IMR-90 (cell line): ENCODE measurements around the gene RNPC3. TPM values are rescaled to one million over a fixed set of nuclear protein-coding genes. Genes with fewer than 3 reads are reported as not detected.
"Not testable (repeated sequence)": the region's sequence is repeated elsewhere in the genome, so short reads cannot be mapped to it uniquely, and the experiment has no call there.

Source experiments
- ATAC-seq: fragments of 200-7000 bp; cut with Tn5 transposase; 2 replicates; pipeline ENCODE4 v1.9.1; 2020; ENCODE audit warnings: low read depth, mild to moderate bottlenecking, moderate library complexity
- BruUV-seq: library from RNA; stranded (reverse); fragments of 400-500 nt; replicated peaks from 2 replicates; lab custom pipeline; 2021; lab: Mats Ljungman, UMichigan
- CTCF ChIA-PET: fragments of 300-600 bp; formaldehyde crosslinking; extraction: SDS; loops from one replicate; lab custom pipeline; 2021; ENCODE audit warnings: antibody characterized with exemption; lab: Yijun Ruan, JAX
- POLR2A ChIA-PET: fragments of 300-600 bp; sonication (Branson Sonifier 250); formaldehyde crosslinking; loops from one replicate; lab custom pipeline; 2022; ENCODE audit warnings: antibody characterized with exemption; ENCODE audit not compliant: unreplicated experiment; lab: Charles Lee
- DNase-seq: peaks from one replicate; pipeline ENCODE4 v3.0.0; 2013
- H2AFZ ChIP-seq: replicated peaks from 2 replicates; pipeline ENCODE3; 2013; ENCODE audit warnings: low read length, mild to moderate bottlenecking; ENCODE audit not compliant: poor library complexity
- H2AK5ac ChIP-seq: 2 replicates; pipeline ENCODE4 v1.6.1; 2013; ENCODE audit warnings: low read depth, low read length, inconsistent platforms
- H2AK9ac ChIP-seq: replicated peaks from 2 replicates; pipeline ENCODE3; 2013; ENCODE audit warnings: mild to moderate bottlenecking, low read depth, low read length, moderate library complexity; ENCODE audit not compliant: poor library complexity
- H2BK120ac ChIP-seq: 2 replicates; pipeline ENCODE4 v1.6.1; 2013; ENCODE audit warnings: low read depth, low read length, inconsistent platforms
- H2BK15ac ChIP-seq: 3 replicates; pipeline ENCODE4 v1.6.1; 2013; ENCODE audit warnings: low read depth, low read length, inconsistent platforms
- H2BK20ac ChIP-seq: 2 replicates; pipeline ENCODE4 v1.6.1; 2013; ENCODE audit warnings: low read depth, mild to moderate bottlenecking, inconsistent platforms, low read length, moderate library complexity
- H2BK5ac ChIP-seq: 2 replicates; pipeline ENCODE4 v1.6.1; 2013; ENCODE audit warnings: mild to moderate bottlenecking, low read depth, low read length, inconsistent platforms; ENCODE audit not compliant: poor library complexity, severe bottlenecking
- H3K14ac ChIP-seq: replicated peaks from 2 replicates; pipeline ENCODE4 v1.6.1; 2013; ENCODE audit warnings: low read depth, low read length, inconsistent platforms
- H3K18ac ChIP-seq: 2 replicates; pipeline ENCODE4 v1.6.1; 2013; ENCODE audit warnings: low read depth, low read length, control low read depth
- H3K23ac ChIP-seq: 2 replicates; pipeline ENCODE4 v1.6.1; 2013; ENCODE audit warnings: low read depth, low read length, inconsistent platforms
- H3K27ac ChIP-seq: 2 replicates; pipeline ENCODE4 v1.5.1; 2013; ENCODE audit warnings: mild to moderate bottlenecking, control low read depth, low read length; ENCODE audit not compliant: insufficient read depth
- H3K27me3 ChIP-seq: 2 replicates; pipeline ENCODE4 v1.6.1; 2013; ENCODE audit warnings: low read length; ENCODE audit not compliant: control insufficient read depth, insufficient read depth
- H3K36me3 ChIP-seq: 2 replicates; pipeline ENCODE4 v1.6.1; 2013; ENCODE audit warnings: low read length, mixed read lengths; ENCODE audit not compliant: control insufficient read depth, insufficient read depth
- H3K4ac ChIP-seq: 2 replicates; pipeline ENCODE4 v1.6.1; 2013; ENCODE audit warnings: low read depth, low read length, inconsistent platforms
- H3K4me1 ChIP-seq: 2 replicates; pipeline ENCODE4 v1.6.1; 2013; ENCODE audit warnings: low read length, mixed read lengths; ENCODE audit not compliant: control insufficient read depth, insufficient read depth
- H3K4me2 ChIP-seq: 2 replicates; pipeline ENCODE4 v1.6.1; 2013; ENCODE audit warnings: low read depth, mild to moderate bottlenecking, control low read depth, low read length, moderate library complexity
- H3K4me3 ChIP-seq: 2 replicates; pipeline ENCODE4 v1.5.1; 2013; ENCODE audit warnings: low read depth, mild to moderate bottlenecking, control low read depth, low read length, moderate library complexity; ENCODE audit not compliant: insufficient read depth
- H3K56ac ChIP-seq: 2 replicates; pipeline ENCODE4 v1.6.1; 2013; ENCODE audit warnings: low read length, inconsistent platforms; ENCODE audit not compliant: insufficient read depth; ENCODE audit errors: extremely low read depth
- H3K79me1 ChIP-seq, 2 experiments: 2 replicates each; pipeline ENCODE4 v1.6.1; 2013; ENCODE audit warnings: low read length in 2 of 2, inconsistent platforms in 1 of 2, low read depth in 1 of 2
- H3K9ac ChIP-seq: 2 replicates; pipeline ENCODE4 v1.6.1; 2013; ENCODE audit warnings: low read depth, low read length, control low read depth
- H3K9me1 ChIP-seq: 2 replicates; pipeline ENCODE4 v1.6.1; 2013; ENCODE audit warnings: low read length, inconsistent platforms; ENCODE audit not compliant: insufficient read depth
- H3K9me3 ChIP-seq: 2 replicates; pipeline ENCODE4 v1.6.1; 2013; ENCODE audit warnings: low read length; ENCODE audit not compliant: control insufficient read depth, insufficient read depth
- H4K20me1 ChIP-seq: 2 replicates; pipeline ENCODE4 v1.6.1; 2013; ENCODE audit warnings: low read length, inconsistent platforms; ENCODE audit not compliant: insufficient read depth
- H4K5ac ChIP-seq: 2 replicates; pipeline ENCODE4 v1.6.1; 2013; ENCODE audit warnings: mild to moderate bottlenecking, low read depth, low read length, control low read depth
- H4K8ac ChIP-seq, 2 experiments: 2 replicates each; pipeline ENCODE4 v1.6.1; 2013; ENCODE audit warnings: low read depth in 2 of 2, low read length in 2 of 2, control low read depth in 1 of 2, inconsistent platforms in 1 of 2
- H4K91ac ChIP-seq: 2 replicates; pipeline ENCODE4 v1.6.1; 2013; ENCODE audit warnings: low read depth, low read length, inconsistent platforms; ENCODE audit not compliant: insufficient read depth
- WGBS, 2 experiments: methylation state at CpG; one replicate each; pipeline versions ENCODE4 v1.1.5 to v1.1.7; 2013; ENCODE audit warnings: missing lambda C conversion rate in 2 of 2; ENCODE audit not compliant: insufficient read length in 1 of 2; ENCODE audit errors: extremely low coverage in 2 of 2; 5-methylcytosine and 5-hydroxymethylcytosine counted together
- dilution Hi-C: fragments of 300-500 bp; cut with HindIII; formaldehyde crosslinking; loops from one replicate; pipeline ENCODE4 v1.14.3; 2018; ENCODE audit warnings: low sequenced_read_pairs; ENCODE audit not compliant: unreplicated experiment
- in situ Hi-C: fragments of 300-500 bp; cut with MboI; formaldehyde crosslinking; loops from 3 replicates; pipeline ENCODE4 v1.14.3; 2019; ENCODE audit warnings: low sequenced_read_pairs, inconsistent platforms, mixed read lengths
- intact Hi-C: fragments of 100-400 bp; cut with micrococcal nuclease; formaldehyde crosslinking; loops from 2 replicates; pipeline ENCODE4 v1.10.0; 2022
- polyA plus RNA-seq, 3 experiments: library from polyadenylated mRNA; depleted of rRNA; stranded (reverse); fragments of >200 nt; gene quantifications; 2 replicates each; pipeline ENCODE4 v1.2.3, GENCODE V29; 2012; ENCODE audit warnings: low replicate concordance in 1 of 3
- total RNA-seq: library from RNA; depleted of rRNA; stranded (reverse); fragments of >200 nt; gene quantifications from 2 replicates; pipeline ENCODE4 v1.2.3, GENCODE V29; 2012

RNPC3 gene
- total and polyA plus RNA-seq, 2 of the 4 experiments (the other 2 are of a cell fraction): 3.8 to 9.9 TPM

- POLR2A ChIA-PET, intact Hi-C loops, H3K9ac ChIP-seq, H3K27me3 ChIP-seq, H2AK5ac ChIP-seq, H3K14ac ChIP-seq, H2AFZ ChIP-seq, DNase-seq, dilution Hi-C loops, H2BK20ac ChIP-seq, H3K79me1 ChIP-seq, H3K4ac ChIP-seq, in situ Hi-C loops, H4K5ac ChIP-seq, H3K4me2 ChIP-seq, H3K4me1 ChIP-seq, H3K23ac ChIP-seq, H3K36me3 ChIP-seq, H2AK9ac ChIP-seq, H4K20me1 ChIP-seq, H3K4me3 ChIP-seq, H2BK5ac ChIP-seq, H3K27ac ChIP-seq, H2BK15ac ChIP-seq, BruUV-seq, H4K91ac ChIP-seq, CTCF ChIA-PET, ATAC-seq, H3K18ac ChIP-seq, H3K56ac ChIP-seq, H2BK120ac ChIP-seq, H4K8ac ChIP-seq, H3K9me3 ChIP-seq, H3K9me1 ChIP-seq: not testable (repeated sequence)
- WGBS, 2 experiments: no CpG with 5 or more reads among the region's 2 CpGs
These were observed 45.8 kb downstream of the RNPC3 start, which contains the start of gene AMY2B for GRCh38 chr1:103571289-103571688. TSS of gene AMY2B (plus strand) at chr1:103571589. CDS start at chr1:103571603, 14 bp downstream.
